PC-3 (cell line): Measurements from ENCODE around the gene TTLL10.

Source experiments
- EZH2phosphoT487 ChIP-seq: fragments of 300-600 bp; sonication (generic); IDR thresholded peaks from 2 replicates; pipeline ENCODE4 v1.6.1; 2018; ENCODE audit warnings: mild to moderate bottlenecking, antibody characterized with exemption, low read length, borderline replicate concordance
- TF ChIP-seq, protein P1 (sequence below): fragments of 300-600 bp; sonication (generic); conservative IDR thresholded peaks from 2 replicates; pipeline ENCODE4 v1.5.1; 2017; ENCODE audit warnings: antibody characterized with exemption, low read depth, mild to moderate bottlenecking, low read length

DNA sequence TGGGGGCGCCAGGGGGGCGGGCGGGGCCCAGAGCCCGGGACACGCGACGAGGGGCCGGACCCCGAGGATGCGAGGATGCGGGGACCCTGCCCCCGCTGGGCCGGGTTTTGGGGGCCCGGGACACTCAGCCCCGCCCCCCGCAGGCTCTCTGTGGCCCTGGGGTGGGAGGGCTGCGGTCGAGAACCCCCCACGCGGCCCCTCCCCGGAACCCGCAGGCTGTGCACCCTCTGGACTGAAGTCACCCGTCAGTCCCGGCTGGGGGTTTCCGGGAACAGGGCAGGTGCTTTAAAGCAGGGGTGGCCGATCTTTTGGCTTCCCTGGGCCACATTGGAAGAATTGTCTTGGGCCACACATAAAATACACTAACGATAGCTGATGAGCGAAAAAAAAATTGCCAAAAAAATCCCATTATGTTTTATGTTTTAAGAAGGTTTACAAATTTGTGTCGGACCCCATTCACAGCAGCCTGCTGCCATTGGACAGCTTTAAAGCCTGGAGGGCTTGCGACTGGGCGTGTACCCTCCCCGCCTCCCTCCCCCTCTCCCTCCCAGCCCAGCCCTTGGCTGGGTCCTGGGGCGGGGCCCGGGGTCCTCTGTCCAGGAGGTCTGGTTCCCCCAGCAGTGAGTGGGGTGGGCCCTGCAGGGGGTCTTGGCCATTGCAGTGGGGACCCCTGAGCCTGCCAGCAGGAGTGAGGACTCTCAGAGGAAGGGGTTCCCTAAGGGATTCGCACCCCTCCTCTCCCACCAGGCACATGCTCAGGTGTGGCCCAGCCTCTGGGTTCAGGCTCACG, 36.2 kb upstream of the TTLL10 start:
- TF ChIP-seq, protein P1, sequence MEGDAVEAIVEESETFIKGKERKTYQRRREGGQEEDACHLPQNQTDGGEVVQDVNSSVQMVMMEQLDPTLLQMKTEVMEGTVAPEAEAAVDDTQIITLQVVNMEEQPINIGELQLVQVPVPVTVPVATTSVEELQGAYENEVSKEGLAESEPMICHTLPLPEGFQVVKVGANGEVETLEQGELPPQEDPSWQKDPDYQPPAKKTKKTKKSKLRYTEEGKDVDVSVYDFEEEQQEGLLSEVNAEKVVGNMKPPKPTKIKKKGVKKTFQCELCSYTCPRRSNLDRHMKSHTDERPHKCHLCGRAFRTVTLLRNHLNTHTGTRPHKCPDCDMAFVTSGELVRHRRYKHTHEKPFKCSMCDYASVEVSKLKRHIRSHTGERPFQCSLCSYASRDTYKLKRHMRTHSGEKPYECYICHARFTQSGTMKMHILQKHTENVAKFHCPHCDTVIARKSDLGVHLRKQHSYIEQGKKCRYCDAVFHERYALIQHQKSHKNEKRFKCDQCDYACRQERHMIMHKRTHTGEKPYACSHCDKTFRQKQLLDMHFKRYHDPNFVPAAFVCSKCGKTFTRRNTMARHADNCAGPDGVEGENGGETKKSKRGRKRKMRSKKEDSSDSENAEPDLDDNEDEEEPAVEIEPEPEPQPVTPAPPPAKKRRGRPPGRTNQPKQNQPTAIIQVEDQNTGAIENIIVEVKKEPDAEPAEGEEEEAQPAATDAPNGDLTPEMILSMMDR = no peak
- no peak for TF ChIP-seq EZH2phosphoT487
